Activated naive CD8-positive, alpha-beta T cell treated with anti-CD3 and anti-CD28 coated beads for 36 hours (primary cell): ENCODE results near the gene RASSF10. TPM values are rescaled to one million over a fixed set of nuclear protein-coding genes. Genes with fewer than 3 reads are reported as not detected.
A peak's percentile ranks its signal among the peaks of the same experiment; 100 is the strongest.

Experiments
- DNase-seq: peaks from one replicate; pipeline ENCODE4 v3.0.0; 2021
- H3K27ac Mint-ChIP-seq: one replicate; pipeline ENCODE4 v1.8.0; 2022; ENCODE audit warnings: mild to moderate bottlenecking, moderate library complexity, mixed read lengths
- H3K27me3 Mint-ChIP-seq: one replicate; pipeline ENCODE4 v1.8.0; 2022; ENCODE audit warnings: mild to moderate bottlenecking, mixed read lengths
- H3K36me3 Mint-ChIP-seq: one replicate; pipeline ENCODE4 v1.8.0; 2021; ENCODE audit warnings: mild to moderate bottlenecking, mixed read lengths
- H3K4me1 Mint-ChIP-seq: one replicate; pipeline ENCODE4 v1.8.0; 2021; ENCODE audit warnings: mixed read lengths
- H3K4me3 Mint-ChIP-seq: one replicate; pipeline ENCODE4 v1.8.0; 2022; ENCODE audit warnings: mild to moderate bottlenecking, moderate library complexity, mixed read lengths
- H3K9me3 Mint-ChIP-seq: one replicate; pipeline ENCODE4 v1.8.0; 2022; ENCODE audit warnings: mixed read lengths
- total RNA-seq, 2 experiments: library from RNA; stranded (reverse); gene quantifications; one replicate each; pipeline ENCODE4 v1.2.3, GENCODE V29; 2021

The RASSF10 gene
- total RNA-seq, 2 experiments from 2014 or later: not detected

GRCh38 chr11:13007182-13008060 is 1.7 kb upstream of the RASSF10 start:
- no peak for DNase-seq
- no peak overlapping the region for H3K4me3 Mint-ChIP-seq
- H3K27ac Mint-ChIP-seq: no peak overlapping the region
- H3K36me3 Mint-ChIP-seq: no peaks in the 10 kb centered on the region
- no peaks in the 10 kb centered on the region for H3K9me3 Mint-ChIP-seq
- H3K4me1 Mint-ChIP-seq: peaks cover 5% of the 10 kb centered on the region
- peaks cover 86% of the 10 kb centered on the region for H3K27me3 Mint-ChIP-seq

- Mint-ChIP-seq H3K27ac (no peak overlapping the region), H3K4me3 (no peak overlapping the region), H3K36me3 (no peaks in the 10 kb centered on the region), H3K27me3 (peaks cover 86% of the 10 kb centered on the region), H3K4me1 (peaks cover 5% of the 10 kb centered on the region), H3K9me3 (no peaks in the 10 kb centered on the region)
- no peak for DNase-seq
These were observed 1.1 kb upstream of the RASSF10 start for GRCh38 chr11:13008061-13008435.

DNA sequence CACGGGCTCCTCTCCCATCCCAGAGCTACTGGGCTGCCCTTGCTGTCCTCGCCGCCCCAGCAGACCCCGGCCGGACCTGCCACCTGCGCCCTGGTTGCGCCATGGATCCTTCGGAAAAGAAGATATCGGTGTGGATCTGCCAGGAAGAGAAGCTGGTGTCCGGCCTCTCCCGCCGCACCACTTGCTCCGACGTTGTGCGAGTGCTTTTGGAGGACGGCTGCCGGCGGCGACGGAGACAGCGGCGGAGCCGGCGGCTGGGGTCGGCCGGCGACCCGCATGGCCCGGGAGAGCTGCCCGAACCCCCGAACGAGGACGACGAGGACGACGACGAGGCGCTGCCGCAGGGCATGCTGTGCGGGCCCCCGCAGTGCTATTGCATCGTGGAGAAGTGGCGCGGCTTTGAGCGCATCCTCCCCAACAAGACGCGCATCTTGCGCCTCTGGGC is 382 bp downstream of the RASSF10 start:
- peaks cover 5% of the 10 kb centered on the region for H3K4me1 Mint-ChIP-seq
- H3K9me3 Mint-ChIP-seq: no peaks in the 10 kb centered on the region
- H3K36me3 Mint-ChIP-seq: no peaks in the 10 kb centered on the region
- H3K27ac Mint-ChIP-seq: no peak overlapping the region
- no peak for DNase-seq
- no peak overlapping the region for H3K4me3 Mint-ChIP-seq
- H3K27me3 Mint-ChIP-seq: peaks cover 89% of the 10 kb centered on the region

DNA sequence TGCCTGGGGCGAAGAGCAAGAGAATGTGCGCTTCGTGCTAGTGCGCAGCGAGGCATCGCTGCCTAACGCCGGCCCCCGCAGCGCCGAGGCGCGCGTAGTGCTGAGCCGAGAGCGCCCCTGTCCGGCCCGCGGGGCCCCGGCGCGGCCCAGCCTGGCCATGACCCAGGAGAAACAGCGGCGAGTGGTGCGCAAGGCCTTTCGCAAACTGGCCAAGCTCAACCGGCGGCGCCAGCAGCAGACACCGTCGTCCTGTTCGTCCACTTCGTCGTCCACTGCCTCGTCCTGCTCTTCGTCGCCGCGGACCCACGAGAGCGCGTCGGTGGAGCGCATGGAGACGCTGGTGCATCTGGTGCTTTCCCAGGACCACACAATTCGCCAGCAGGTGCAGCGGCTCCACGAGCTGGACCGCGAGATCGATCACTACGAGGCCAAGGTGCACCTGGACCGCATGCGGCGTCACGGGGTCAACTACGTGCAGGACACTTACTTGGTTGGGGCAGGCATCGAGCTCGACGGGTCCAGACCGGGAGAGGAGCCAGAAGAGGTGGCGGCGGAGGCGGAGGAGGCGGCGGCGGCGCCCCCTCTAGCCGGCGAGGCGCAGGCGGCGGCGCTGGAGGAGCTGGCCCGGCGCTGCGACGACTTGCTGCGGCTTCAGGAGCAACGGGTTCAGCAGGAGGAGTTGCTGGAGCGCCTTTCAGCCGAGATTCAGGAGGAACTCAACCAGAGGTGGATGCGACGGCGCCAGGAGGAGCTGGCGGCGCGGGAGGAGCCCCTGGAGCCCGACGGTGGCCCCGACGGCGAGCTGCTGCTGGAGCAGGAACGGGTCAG is 1.0 kb downstream of the RASSF10 start:
- Mint-ChIP-seq H3K9me3 (no peaks in the 10 kb centered on the region), H3K36me3 (no peaks in the 10 kb centered on the region), H3K4me3 (no peak overlapping the region), H3K27ac (no peak overlapping the region), H3K4me1 (peaks cover 5% of the 10 kb centered on the region), H3K27me3 (peaks cover 90% of the 10 kb centered on the region)
- peak; percentile 8 for DNase-seq

DNA sequence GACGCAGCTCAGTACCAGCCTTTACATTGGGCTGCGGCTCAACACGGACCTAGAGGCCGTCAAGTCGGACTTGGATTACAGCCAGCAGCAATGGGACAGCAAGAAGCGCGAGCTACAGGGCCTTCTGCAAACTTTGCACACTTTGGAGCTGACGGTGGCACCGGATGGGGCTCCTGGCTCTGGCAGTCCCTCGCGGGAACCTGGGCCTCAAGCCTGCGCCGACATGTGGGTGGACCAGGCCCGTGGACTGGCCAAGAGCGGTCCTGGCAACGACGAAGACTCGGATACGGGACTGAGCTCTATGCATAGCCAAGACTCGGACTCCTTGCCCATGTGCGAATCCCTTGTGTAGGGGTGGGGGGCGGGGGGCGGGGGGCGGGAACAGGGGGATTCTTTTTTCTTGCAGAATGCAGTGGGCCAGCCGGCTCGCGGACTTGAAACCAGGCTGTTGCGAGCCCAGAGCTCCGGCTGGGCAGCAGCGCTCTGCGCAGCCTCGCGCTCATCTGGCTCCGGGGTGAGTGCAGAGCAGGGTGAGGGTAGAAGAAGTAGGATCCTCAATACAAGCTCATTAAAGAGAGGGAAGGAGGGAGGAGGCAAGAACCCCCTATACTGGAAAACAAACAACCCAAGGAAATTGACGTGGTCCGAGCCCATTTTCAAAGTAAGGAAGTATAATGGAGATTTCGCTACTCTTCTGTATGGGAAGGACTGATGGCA is 1.8 kb downstream of the RASSF10 start:
- Mint-ChIP-seq H3K27ac (no peak overlapping the region), H3K9me3 (no peaks in the 10 kb centered on the region), H3K36me3 (no peaks in the 10 kb centered on the region), H3K4me3 (no peak overlapping the region), H3K4me1 (peaks cover 5% of the 10 kb centered on the region), H3K27me3 (peaks cover 91% of the 10 kb centered on the region)
- no peak for DNase-seq

GRCh38 chr11:13011466-13012055 is 2.4 kb downstream of the RASSF10 start:
- no peak overlapping the region for H3K27ac Mint-ChIP-seq
- H3K27me3 Mint-ChIP-seq: peaks cover 91% of the 10 kb centered on the region
- no peak for DNase-seq
- H3K36me3 Mint-ChIP-seq: no peaks in the 10 kb centered on the region
- H3K9me3 Mint-ChIP-seq: no peaks in the 10 kb centered on the region
- peaks cover 5% of the 10 kb centered on the region for H3K4me1 Mint-ChIP-seq
- H3K4me3 Mint-ChIP-seq: no peak overlapping the region

- Mint-ChIP-seq H3K27me3 (peaks cover 85% of the 10 kb centered on the region), H3K4me1 (peaks cover 5% of the 10 kb centered on the region), H3K27ac (no peak overlapping the region), H3K9me3 (no peaks in the 10 kb centered on the region), H3K36me3 (no peaks in the 10 kb centered on the region), H3K4me3 (no peak overlapping the region)
- DNase-seq: no peak
These were observed 3.0 kb downstream of the RASSF10 start for GRCh38 chr11:13012056-13012661.

- H3K27me3 Mint-ChIP-seq: peaks cover 76% of the 10 kb centered on the region
- DNase-seq: no peak
- no peaks in the 10 kb centered on the region for H3K9me3 Mint-ChIP-seq
- no peaks in the 10 kb centered on the region for H3K36me3 Mint-ChIP-seq
- H3K4me3 Mint-ChIP-seq: no peak overlapping the region
- no peak overlapping the region for H3K27ac Mint-ChIP-seq
- peaks cover 5% of the 10 kb centered on the region for H3K4me1 Mint-ChIP-seq
These were observed 4.0 kb downstream of the RASSF10 start for GRCh38 chr11:13013054-13013488.

- Mint-ChIP-seq H3K27me3 (peaks cover 58% of the 10 kb centered on the region), H3K27ac (no peak overlapping the region), H3K4me1 (no peaks in the 10 kb centered on the region), H3K9me3 (no peaks in the 10 kb centered on the region), H3K4me3 (no peak overlapping the region), H3K36me3 (no peaks in the 10 kb centered on the region)
- no peak for DNase-seq
These were observed 6.6 kb downstream of the RASSF10 start for GRCh38 chr11:13015753-13016152.

- peaks cover 57% of the 10 kb centered on the region for H3K27me3 Mint-ChIP-seq
These were observed 7.3 kb downstream of the RASSF10 start for GRCh38 chr11:13016415-13016814.

DNA sequence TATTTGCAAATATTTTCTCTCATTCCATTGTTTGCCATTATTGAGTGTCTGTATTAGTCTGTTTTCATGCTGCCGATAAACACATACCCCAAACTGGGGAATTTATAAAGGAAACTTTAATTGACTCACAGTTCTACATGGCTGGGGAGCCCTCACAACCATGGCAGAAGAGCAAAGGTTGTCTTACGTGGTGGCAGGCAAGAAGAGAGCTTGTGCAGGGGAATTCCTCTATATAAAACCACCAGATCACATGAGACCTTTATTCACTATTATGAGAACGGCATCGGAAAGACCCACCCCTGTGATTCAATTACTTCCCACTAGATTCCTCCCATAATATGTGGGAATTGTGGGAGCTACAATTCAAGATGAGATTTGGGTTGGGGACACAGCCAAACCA is 10.2 kb downstream of the RASSF10 start:
- Mint-ChIP-seq H3K27me3 (peaks cover 50% of the 10 kb centered on the region), H3K9me3 (no peaks in the 10 kb centered on the region), H3K4me1 (no peaks in the 10 kb centered on the region), H3K27ac (no peak overlapping the region), H3K36me3 (no peaks in the 10 kb centered on the region), H3K4me3 (no peak overlapping the region)
- no peak for DNase-seq

More at GRCh38 chr11:13016415-13016814, 7.3 kb downstream of the RASSF10 start:
- H3K27ac Mint-ChIP-seq: no peak overlapping the region
- H3K4me3 Mint-ChIP-seq: no peak overlapping the region
- no peak for DNase-seq
- no peaks in the 10 kb centered on the region for H3K9me3 Mint-ChIP-seq
- H3K36me3 Mint-ChIP-seq: no peaks in the 10 kb centered on the region
- H3K4me1 Mint-ChIP-seq: no peaks in the 10 kb centered on the region

DNA sequence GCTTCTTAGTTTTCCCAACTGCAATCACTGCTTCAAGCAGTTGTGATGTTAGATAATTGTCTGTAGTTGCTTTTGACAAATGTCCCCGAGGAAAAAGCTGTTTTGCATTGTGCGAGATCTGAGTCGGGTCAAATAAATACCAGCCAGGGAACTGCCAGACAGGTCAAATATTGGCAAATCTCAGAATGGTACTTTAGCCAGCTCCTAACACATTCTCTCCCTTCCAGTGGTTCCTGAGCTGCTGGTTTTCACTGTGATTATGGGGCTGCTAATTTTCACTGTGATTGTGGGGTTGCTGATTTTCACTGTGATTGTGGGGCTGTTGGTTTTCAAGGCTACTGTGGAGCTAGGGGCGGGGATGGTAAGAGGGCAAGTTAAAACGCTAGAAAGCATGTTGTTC is 14.3 kb downstream of the RASSF10 start:
- Mint-ChIP-seq H3K36me3 (no peaks in the 10 kb centered on the region), H3K27me3 (peaks cover 38% of the 10 kb centered on the region), H3K4me3 (no peak overlapping the region), H3K4me1 (no peaks in the 10 kb centered on the region), H3K9me3 (no peaks in the 10 kb centered on the region), H3K27ac (no peak overlapping the region)
- DNase-seq: no peak

GRCh38 chr11:13026722-13027121 is 17.6 kb downstream of the RASSF10 start:
- Mint-ChIP-seq H3K4me3 (no peak overlapping the region), H3K4me1 (no peaks in the 10 kb centered on the region), H3K9me3 (no peaks in the 10 kb centered on the region), H3K27ac (no peak overlapping the region), H3K27me3 (peaks cover 22% of the 10 kb centered on the region), H3K36me3 (no peaks in the 10 kb centered on the region)
- DNase-seq: no peak

DNA sequence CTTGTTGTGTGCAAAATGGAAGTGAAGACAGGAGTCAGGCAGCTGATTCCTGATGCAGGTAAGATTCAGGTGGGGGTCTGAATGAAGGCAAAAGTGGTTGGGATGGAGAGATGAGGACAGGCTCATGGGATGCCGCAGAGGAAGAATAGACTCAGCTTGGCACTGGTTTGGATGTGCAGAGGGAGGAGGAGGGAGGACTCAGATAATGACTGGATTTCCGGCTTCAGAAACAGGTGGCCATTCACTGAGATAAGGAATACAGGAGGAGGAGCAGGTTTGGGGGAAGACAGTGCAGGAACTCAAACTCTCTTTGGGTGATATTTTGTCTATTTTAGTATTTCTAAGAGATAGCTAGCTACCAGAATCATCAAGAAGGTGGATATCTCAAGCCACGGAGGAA is 19.2 kb downstream of the RASSF10 start:
- H3K27me3 Mint-ChIP-seq: peaks cover 9% of the 10 kb centered on the region
- no peaks in the 10 kb centered on the region for H3K4me1 Mint-ChIP-seq
- DNase-seq: no peak
- H3K36me3 Mint-ChIP-seq: no peaks in the 10 kb centered on the region
- H3K9me3 Mint-ChIP-seq: no peaks in the 10 kb centered on the region
- no peak overlapping the region for H3K4me3 Mint-ChIP-seq
- H3K27ac Mint-ChIP-seq: no peak overlapping the region
